ENCODE data around the gene RAB21.
"Not testable (repeated sequence)": the region's sequence is repeated elsewhere in the genome, so short reads cannot be mapped to it uniquely, and the experiment has no call there.

The RAB21 gene

GRCh38 chr12:71752891-71753290, 1.8 kb upstream of the RAB21 start:
- no peak for DNase-seq (ENCODE audit: low read depth)

- peak; percentile 76 for DNase-seq (ENCODE audit: low read depth)
These were observed 656 bp downstream of the RAB21 start for GRCh38 chr12:71755146-71755892.

- DNase-seq (ENCODE audit: low read depth): peak; percentile 14
These were observed 1.5 kb downstream of the RAB21 start for GRCh38 chr12:71756054-71756690.

GRCh38 chr12:71759941-71760340, 5.3 kb downstream of the RAB21 start:
- no peak for DNase-seq (ENCODE audit: low read depth)

GRCh38 chr12:71760471-71760870, 5.8 kb downstream of the RAB21 start:
- DNase-seq (ENCODE audit: low read depth): no peak

GRCh38 chr12:71761354-71761753, 6.7 kb downstream of the RAB21 start:
- not testable (repeated sequence) for DNase-seq (ENCODE audit: low read depth)

- DNase-seq (ENCODE audit: low read depth): no peak
These were observed 9.2 kb downstream of the RAB21 start for GRCh38 chr12:71763677-71764379.

- no peak for DNase-seq (ENCODE audit: low read depth)
These were observed 10.1 kb downstream of the RAB21 start for GRCh38 chr12:71764587-71765321.

GRCh38 chr12:71766202-71766601, 11.5 kb downstream of the RAB21 start:
- DNase-seq (ENCODE audit: low read depth): no peak

GRCh38 chr12:71767183-71767582, 12.5 kb downstream of the RAB21 start:
- DNase-seq (ENCODE audit: low read depth): no peak

- no peak for DNase-seq (ENCODE audit: low read depth)
These were observed 14.2 kb downstream of the RAB21 start for GRCh38 chr12:71768900-71769299.

- peak; percentile 31 for DNase-seq (ENCODE audit: low read depth)
These were observed 16.4 kb downstream of the RAB21 start for GRCh38 chr12:71771069-71771468.

- DNase-seq (ENCODE audit: low read depth): no peak
These were observed 18.1 kb downstream of the RAB21 start for GRCh38 chr12:71772735-71773134.

- peak; percentile 39 for DNase-seq (ENCODE audit: low read depth)
These were observed 25.7 kb downstream of the RAB21 start for GRCh38 chr12:71780237-71780822.

- DNase-seq (ENCODE audit: low read depth): no peak
These were observed 27.4 kb downstream of the RAB21 start for GRCh38 chr12:71782017-71782416.

- DNase-seq (ENCODE audit: low read depth): no peak
These were observed 32.2 kb downstream of the RAB21 start for GRCh38 chr12:71786829-71787228.

GRCh38 chr12:71787580-71787979, 32.9 kb downstream of the RAB21 start:
- no peak for DNase-seq (ENCODE audit: low read depth)

GRCh38 chr12:71790331-71790730, 35.7 kb downstream of the RAB21 start:
- no peak for DNase-seq (ENCODE audit: low read depth)

- no peak for DNase-seq (ENCODE audit: low read depth)
These were observed 36.9 kb downstream of the RAB21 start for GRCh38 chr12:71791473-71792150.

GRCh38 chr12:71792599-71792998, 37.9 kb downstream of the RAB21 start:
- no peak for DNase-seq (ENCODE audit: low read depth)

GRCh38 chr12:71795901-71796300, 41.2 kb downstream of the RAB21 start:
- DNase-seq (ENCODE audit: low read depth): no peak
